ENCODE data around the gene CBLB. TPM values are rescaled to one million over a fixed set of nuclear protein-coding genes. Genes with fewer than 3 reads are reported as not detected.
"Not testable (repeated sequence)": the region's sequence is repeated elsewhere in the genome, so short reads cannot be mapped to it uniquely, and the experiment has no call there.

Gene CBLB
- total RNA-seq, 1 experiment from 2014 or later: 6.5 TPM

DNA sequence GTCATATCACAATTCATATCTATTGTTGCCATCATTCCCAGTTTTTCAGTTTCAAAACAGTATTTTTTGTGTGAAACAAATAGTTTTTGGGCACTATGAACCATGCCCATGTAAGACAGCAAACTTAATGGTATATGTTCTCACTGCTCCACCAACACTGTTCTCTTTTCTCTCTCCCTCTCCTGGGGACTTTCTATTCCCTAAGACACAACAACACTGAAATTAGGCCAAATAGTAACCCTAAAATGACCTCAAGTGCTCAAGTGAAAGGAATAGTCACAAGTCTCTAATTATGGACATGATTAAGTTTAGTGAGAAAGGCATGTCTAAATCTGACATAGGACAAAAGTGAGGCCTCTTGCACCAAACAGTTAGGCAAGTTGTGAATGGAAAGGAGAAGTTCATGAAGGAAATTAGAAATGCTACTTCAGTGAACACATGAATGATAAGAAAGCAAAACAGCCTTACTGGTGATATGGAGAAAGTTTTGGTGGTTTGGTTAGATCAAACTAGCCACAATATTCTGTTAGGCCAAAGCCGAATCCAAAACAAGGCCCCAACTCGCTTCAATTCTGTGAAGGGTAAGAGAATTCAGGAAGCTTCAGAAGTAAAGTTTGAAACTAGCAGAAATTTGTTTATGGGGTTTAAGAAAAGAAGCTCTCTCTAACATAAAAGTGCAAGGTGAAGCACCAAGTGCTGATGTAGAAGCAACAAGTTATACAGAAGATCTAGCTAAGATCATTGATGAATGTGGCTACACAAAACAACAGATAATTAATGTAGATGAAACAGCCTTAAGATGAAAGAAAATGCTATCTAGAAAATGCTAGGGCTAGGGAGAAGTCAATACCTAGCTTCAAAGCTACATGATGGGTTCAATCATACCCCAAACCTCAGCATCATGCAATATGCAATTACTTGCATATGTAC lies 104.2 kb downstream of the CBLB start:
- Histone ChIP-seq H3K36me3 (replicated peaks; ENCODE audit: control insufficient read depth, insufficient read depth, low read length) (no peaks in the 10 kb centered on the region), H3K27me3 (ENCODE audit: control insufficient read depth, insufficient read depth, low read length) (no peaks in the 10 kb centered on the region), H3K4me3 (ENCODE audit: insufficient read depth, low read depth, low read length) (no peak overlapping the region)
- DNase-seq: no peak

DNA sequence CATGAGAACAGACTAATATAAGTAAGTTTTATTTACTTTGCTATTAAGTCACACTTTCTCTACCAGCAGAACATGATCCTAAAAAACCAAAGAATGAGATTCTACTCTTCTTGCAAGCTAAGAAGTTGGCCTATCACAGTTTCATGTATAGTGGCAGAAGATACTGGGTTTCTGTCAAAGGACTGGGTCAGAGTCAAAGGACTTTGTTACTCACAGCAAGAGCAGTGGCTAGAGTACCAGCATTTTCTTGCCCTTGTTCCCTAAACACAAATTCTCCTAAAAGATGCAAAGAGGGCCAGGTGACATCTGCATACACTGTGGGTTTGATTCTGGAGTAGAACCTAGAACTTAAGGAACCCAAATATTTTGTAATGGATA lies 105.2 kb downstream of the CBLB start:
- Histone ChIP-seq H3K4me3 (ENCODE audit: insufficient read depth, low read depth, low read length) (no peak overlapping the region), H3K27me3 (ENCODE audit: control insufficient read depth, insufficient read depth, low read length) (no peaks in the 10 kb centered on the region), H3K36me3 (replicated peaks; ENCODE audit: control insufficient read depth, insufficient read depth, low read length) (no peaks in the 10 kb centered on the region)
- no peak for DNase-seq

GRCh38 chr3:105762749-105763658 lies 105.8 kb downstream of the CBLB start:
- no peaks in the 10 kb centered on the region for H3K36me3 ChIP-seq (replicated peaks; ENCODE audit: control insufficient read depth, insufficient read depth, low read length)
- no peaks in the 10 kb centered on the region for H3K27me3 ChIP-seq (ENCODE audit: control insufficient read depth, insufficient read depth, low read length)
- H3K4me3 ChIP-seq (ENCODE audit: insufficient read depth, low read depth, low read length): no peak overlapping the region
- DNase-seq: no peak

DNA sequence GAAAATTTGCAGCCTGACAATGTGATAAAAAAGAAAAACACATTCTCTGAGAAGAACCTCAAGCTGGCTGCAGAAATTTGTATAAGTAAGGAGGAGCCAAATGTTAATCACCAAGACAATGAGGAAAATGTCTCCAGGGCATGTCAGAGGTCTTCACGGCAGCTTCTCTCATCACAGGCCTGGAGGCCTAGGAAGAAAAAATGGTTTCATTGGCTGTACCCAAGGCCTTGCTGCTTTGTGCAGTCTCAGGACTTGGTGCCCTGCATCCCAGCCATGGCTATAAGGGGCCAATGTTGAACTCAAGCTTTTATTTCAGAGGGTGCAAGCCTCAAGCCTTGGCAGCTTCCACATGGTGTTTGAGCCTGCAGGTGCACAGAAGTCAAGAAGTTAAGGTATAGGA lies 106.6 kb downstream of the CBLB start:
- DNase-seq; H3K4me3 ChIP-seq (ENCODE audit: insufficient read depth, low read depth, low read length); H3K27me3 ChIP-seq (ENCODE audit: control insufficient read depth, insufficient read depth, low read length); H3K36me3 ChIP-seq (replicated peaks; ENCODE audit: control insufficient read depth, insufficient read depth, low read length): not testable (repeated sequence)

DNA sequence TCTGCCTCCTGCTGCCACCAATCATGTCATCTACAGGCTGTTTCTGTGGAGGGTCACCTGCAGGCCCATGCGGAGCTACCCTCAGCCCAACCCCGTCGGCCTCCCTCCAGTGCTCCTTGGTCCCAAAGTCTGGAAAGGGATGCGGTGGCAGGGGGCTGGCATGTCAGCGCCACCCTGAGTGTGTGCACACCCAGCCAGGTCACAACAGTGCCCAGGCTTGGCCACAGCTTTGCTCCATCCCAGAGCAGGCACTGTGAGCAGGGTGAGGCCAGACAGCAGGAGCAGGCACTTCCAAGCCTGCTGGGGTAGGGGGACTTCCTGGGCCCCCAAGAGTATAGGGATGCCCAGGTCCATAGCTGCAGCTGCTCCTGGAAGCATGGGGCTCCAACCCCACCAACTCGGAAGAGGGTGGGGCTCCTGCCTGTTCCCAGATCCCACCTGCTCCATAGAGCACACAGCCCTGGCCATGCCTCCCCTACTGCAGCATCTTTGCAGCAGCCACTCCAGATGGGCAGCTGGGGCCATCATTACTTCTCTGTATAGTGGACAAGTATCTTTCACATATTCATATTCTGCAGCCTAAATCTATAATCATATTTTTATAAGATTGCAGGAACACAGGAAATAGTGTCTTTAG lies 109.3 kb downstream of the CBLB start:
- DNase-seq: no peak
- Histone ChIP-seq H3K4me3 (ENCODE audit: insufficient read depth, low read depth, low read length) (no peak overlapping the region), H3K36me3 (replicated peaks; ENCODE audit: control insufficient read depth, insufficient read depth, low read length) (no peaks in the 10 kb centered on the region), H3K27me3 (ENCODE audit: control insufficient read depth, insufficient read depth, low read length) (no peaks in the 10 kb centered on the region)

DNA sequence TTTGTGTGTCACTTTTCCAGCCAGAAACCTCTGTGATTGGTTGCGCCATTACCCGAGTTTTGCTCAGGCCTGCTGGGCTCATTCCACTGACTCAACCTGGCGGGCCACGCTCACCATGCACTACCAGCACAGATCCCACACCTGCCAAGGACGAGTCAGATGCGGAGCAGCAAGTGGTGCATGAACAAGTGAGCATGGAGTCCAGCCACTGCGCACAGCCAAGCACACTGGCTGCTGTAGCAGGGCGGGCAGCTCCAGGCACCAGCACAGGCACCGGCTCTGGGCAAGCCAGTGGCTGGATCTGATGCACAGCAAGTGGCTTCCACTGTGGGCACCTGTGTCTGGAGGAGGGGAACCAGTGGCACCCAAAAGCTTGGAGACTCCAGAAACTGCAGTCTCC lies 110.4 kb downstream of the CBLB start:
- no peak overlapping the region for H3K4me3 ChIP-seq (ENCODE audit: insufficient read depth, low read depth, low read length)
- no peaks in the 10 kb centered on the region for H3K27me3 ChIP-seq (ENCODE audit: control insufficient read depth, insufficient read depth, low read length)
- H3K36me3 ChIP-seq (replicated peaks; ENCODE audit: control insufficient read depth, insufficient read depth, low read length): no peaks in the 10 kb centered on the region
- no peak for DNase-seq

- Histone ChIP-seq H3K4me3 (ENCODE audit: insufficient read depth, low read depth, low read length) (no peak overlapping the region), H3K36me3 (replicated peaks; ENCODE audit: control insufficient read depth, insufficient read depth, low read length) (no peaks in the 10 kb centered on the region), H3K27me3 (ENCODE audit: control insufficient read depth, insufficient read depth, low read length) (no peaks in the 10 kb centered on the region)
- no peak for DNase-seq
These were observed 113.5 kb downstream of the CBLB start for GRCh38 chr3:105755121-105755886.

DNA sequence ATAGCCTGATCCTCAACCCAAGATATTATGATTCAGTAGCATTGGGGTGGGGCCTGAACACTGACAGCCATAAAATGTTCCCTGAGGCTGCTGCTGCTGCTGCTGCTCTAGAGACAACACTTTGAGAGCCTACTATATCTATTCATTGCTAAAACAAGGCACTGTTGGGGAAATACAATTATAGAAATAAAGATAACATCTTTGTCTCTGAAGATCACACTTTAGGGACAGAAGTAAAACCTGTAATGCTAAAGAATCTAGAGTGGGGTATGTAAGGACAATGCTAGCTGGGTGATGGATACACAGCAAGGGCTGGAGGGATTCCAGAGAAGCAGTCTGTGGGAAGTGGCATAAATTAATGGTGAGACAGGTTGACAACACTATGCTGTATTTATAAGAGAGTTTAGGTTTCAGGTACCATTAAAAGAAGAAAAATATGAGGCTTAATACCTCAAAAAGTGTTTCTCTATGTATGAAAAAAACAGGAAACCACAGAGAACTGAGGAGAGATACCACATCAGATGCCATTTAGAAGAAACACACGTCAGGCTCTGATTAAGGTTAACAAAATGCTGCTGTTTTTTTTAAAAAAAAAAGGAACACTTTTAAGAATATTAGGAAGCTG lies 115.9 kb downstream of the CBLB start:
- no peak overlapping the region for H3K4me3 ChIP-seq (ENCODE audit: insufficient read depth, low read depth, low read length)
- H3K36me3 ChIP-seq (replicated peaks; ENCODE audit: control insufficient read depth, insufficient read depth, low read length): no peaks in the 10 kb centered on the region
- no peak for DNase-seq
- H3K27me3 ChIP-seq (ENCODE audit: control insufficient read depth, insufficient read depth, low read length): no peaks in the 10 kb centered on the region

- Histone ChIP-seq H3K4me3 (ENCODE audit: insufficient read depth, low read depth, low read length) (no peak overlapping the region), H3K36me3 (replicated peaks; ENCODE audit: control insufficient read depth, insufficient read depth, low read length) (no peaks in the 10 kb centered on the region; the same call in 1 of the 2 replicates), H3K27me3 (ENCODE audit: control insufficient read depth, insufficient read depth, low read length) (no peaks in the 10 kb centered on the region)
- DNase-seq: no peak
These were observed 121.1 kb downstream of the CBLB start for GRCh38 chr3:105747696-105748095.

GRCh38 chr3:105747060-105747541 lies 121.7 kb downstream of the CBLB start:
- H3K27me3 ChIP-seq (ENCODE audit: control insufficient read depth, insufficient read depth, low read length): no peaks in the 10 kb centered on the region
- no peak for DNase-seq

GRCh38 chr3:105746231-105746996 lies 122.4 kb downstream of the CBLB start:
- Histone ChIP-seq H3K4me3 (ENCODE audit: insufficient read depth, low read depth, low read length) (no peak overlapping the region), H3K27me3 (ENCODE audit: control insufficient read depth, insufficient read depth, low read length) (no peaks in the 10 kb centered on the region), H3K36me3 (replicated peaks; ENCODE audit: control insufficient read depth, insufficient read depth, low read length) (no peaks in the 10 kb centered on the region; the same call in 1 of the 2 replicates)
- DNase-seq: no peak

More at GRCh38 chr3:105747060-105747541, 121.7 kb downstream of the CBLB start:
- no peaks in the 10 kb centered on the region; the same call in 1 of the 2 replicates for H3K36me3 ChIP-seq (replicated peaks; ENCODE audit: control insufficient read depth, insufficient read depth, low read length)
- H3K4me3 ChIP-seq (ENCODE audit: insufficient read depth, low read depth, low read length): no peak overlapping the region

DNA sequence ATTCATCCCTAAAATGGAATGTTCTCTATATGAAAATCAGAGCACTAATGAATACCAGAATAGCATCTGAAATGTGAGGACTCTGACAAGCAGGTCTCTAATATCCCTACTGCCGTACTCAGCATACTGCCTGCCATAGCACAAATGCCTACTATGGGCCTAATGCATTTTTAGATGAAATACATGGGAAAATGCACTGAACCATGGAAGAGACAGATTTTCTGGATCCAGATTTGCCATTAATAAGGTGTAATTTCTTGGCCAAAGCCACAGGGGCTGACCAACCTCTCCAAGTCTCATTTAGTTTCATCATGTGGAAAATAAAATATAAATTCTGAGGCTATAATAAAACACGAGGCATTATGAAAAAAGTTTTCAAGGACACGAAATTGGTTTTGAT lies 123.8 kb downstream of the CBLB start:
- no peak for DNase-seq

GRCh38 chr3:105744202-105744601 lies 124.6 kb downstream of the CBLB start:
- Histone ChIP-seq H3K27me3 (ENCODE audit: control insufficient read depth, insufficient read depth, low read length) (no peaks in the 10 kb centered on the region), H3K36me3 (replicated peaks; ENCODE audit: control insufficient read depth, insufficient read depth, low read length) (no peaks in the 10 kb centered on the region; the same call in 1 of the 2 replicates), H3K4me3 (ENCODE audit: insufficient read depth, low read depth, low read length) (no peak overlapping the region)
- DNase-seq: no peak

More for the DNA sequence above, 123.8 kb downstream of the CBLB start:
- Histone ChIP-seq H3K4me3 (ENCODE audit: insufficient read depth, low read depth, low read length) (no peak overlapping the region), H3K36me3 (replicated peaks; ENCODE audit: control insufficient read depth, insufficient read depth, low read length) (no peaks in the 10 kb centered on the region; the same call in 1 of the 2 replicates), H3K27me3 (ENCODE audit: control insufficient read depth, insufficient read depth, low read length) (no peaks in the 10 kb centered on the region)

All from H7 (cell line).